GM18498 (cell line): ENCODE data around the gene SHC1.
A peak's percentile ranks its signal among the peaks of the same experiment; 100 is the strongest.

ENCODE experiments used
- ATAC-seq: cut with Tn5 transposase; IDR thresholded peaks from one replicate; pipeline ENCODE4 v1.9.1; 2021; ENCODE audit warnings: mild to moderate bottlenecking, moderate library complexity; ENCODE audit not compliant: unreplicated experiment

Gene SHC1

GRCh38 chr1:154958681-154959425 lies 11.7 kb downstream of the SHC1 start:
- ATAC-seq: no peak

- ATAC-seq: no peak
Observed at GRCh38 chr1:154958036-154958435, 12.5 kb downstream of the SHC1 start.

- ATAC-seq: no peak
Observed at GRCh38 chr1:154957091-154957657, 13.4 kb downstream of the SHC1 start.

GRCh38 chr1:154956544-154956941 lies 14.0 kb downstream of the SHC1 start:
- ATAC-seq: no peak

GRCh38 chr1:154955718-154956543 lies 14.6 kb downstream of the SHC1 start, which contains the start of gene PBXIP1:
Gene PBXIP1, minus strand, starts transcription at chr1:154956099. Its CDS starts 2,378 bp downstream, at chr1:154953721.
- ATAC-seq: peak; percentile 70

- ATAC-seq: peak; percentile 58
Observed at GRCh38 chr1:154955039-154955717, 15.4 kb downstream of the SHC1 start.

- no peak for ATAC-seq
Observed at GRCh38 chr1:154954541-154954940, 16.0 kb downstream of the SHC1 start.

GRCh38 chr1:154953611-154954038 lies 16.9 kb downstream of the SHC1 start:
- ATAC-seq: no peak

GRCh38 chr1:154952664-154953063 lies 17.9 kb downstream of the SHC1 start:
- no peak for ATAC-seq

GRCh38 chr1:154951901-154952657 lies 18.5 kb downstream of the SHC1 start:
- ATAC-seq: no peak

- no peak for ATAC-seq
Observed at GRCh38 chr1:154948079-154948478, 22.5 kb downstream of the SHC1 start.

GRCh38 chr1:154945962-154946850 lies 24.3 kb downstream of the SHC1 start:
- no peak for ATAC-seq

GRCh38 chr1:154945160-154945961 lies 25.2 kb downstream of the SHC1 start:
- ATAC-seq: no peak

GRCh38 chr1:154944401-154945159 lies 26.0 kb downstream of the SHC1 start:
- no peak for ATAC-seq

GRCh38 chr1:154943649-154944400 lies 26.7 kb downstream of the SHC1 start:
- ATAC-seq: no peak

GRCh38 chr1:154941333-154942013 lies 29.1 kb downstream of the SHC1 start:
- ATAC-seq: no peak
